ENCODE data around the gene PPM1F.
"Not testable (repeated sequence)": the region's sequence is repeated elsewhere in the genome, so short reads cannot be mapped to it uniquely, and the experiment has no call there.

Gene PPM1F

DNA sequence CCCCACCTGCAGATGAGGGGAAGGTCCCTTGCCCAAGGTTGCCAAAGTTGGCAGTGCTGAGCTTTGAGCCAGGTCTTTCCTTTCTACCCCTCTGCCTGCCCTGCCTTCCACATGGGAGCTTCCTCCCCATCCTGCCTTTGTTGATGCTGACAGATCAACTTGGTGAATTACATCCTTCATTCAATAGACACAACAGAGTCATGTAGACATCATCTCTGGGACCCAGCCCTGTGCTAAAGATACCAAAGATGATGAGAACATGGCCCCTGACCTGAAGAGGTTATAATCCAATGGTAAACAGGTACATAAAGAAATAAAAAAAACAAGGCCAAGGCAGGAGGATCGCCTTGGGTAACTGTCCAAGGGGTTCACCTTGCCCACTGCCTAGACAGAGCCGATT is 42.8 kb downstream of the PPM1F start:
- H3K4me3 ChIP-seq (ENCODE audit: control insufficient read depth, low read depth, low read length), result no peak overlapping the region
- DNase-seq (ENCODE audit: low read depth), result no peak
- TF ChIP-seq, protein P1, sequence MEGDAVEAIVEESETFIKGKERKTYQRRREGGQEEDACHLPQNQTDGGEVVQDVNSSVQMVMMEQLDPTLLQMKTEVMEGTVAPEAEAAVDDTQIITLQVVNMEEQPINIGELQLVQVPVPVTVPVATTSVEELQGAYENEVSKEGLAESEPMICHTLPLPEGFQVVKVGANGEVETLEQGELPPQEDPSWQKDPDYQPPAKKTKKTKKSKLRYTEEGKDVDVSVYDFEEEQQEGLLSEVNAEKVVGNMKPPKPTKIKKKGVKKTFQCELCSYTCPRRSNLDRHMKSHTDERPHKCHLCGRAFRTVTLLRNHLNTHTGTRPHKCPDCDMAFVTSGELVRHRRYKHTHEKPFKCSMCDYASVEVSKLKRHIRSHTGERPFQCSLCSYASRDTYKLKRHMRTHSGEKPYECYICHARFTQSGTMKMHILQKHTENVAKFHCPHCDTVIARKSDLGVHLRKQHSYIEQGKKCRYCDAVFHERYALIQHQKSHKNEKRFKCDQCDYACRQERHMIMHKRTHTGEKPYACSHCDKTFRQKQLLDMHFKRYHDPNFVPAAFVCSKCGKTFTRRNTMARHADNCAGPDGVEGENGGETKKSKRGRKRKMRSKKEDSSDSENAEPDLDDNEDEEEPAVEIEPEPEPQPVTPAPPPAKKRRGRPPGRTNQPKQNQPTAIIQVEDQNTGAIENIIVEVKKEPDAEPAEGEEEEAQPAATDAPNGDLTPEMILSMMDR (conservative IDR thresholded peaks at IDR 0.05; ENCODE audit: control insufficient read depth, insufficient read depth, low read depth, low read length), result no peak

DNA sequence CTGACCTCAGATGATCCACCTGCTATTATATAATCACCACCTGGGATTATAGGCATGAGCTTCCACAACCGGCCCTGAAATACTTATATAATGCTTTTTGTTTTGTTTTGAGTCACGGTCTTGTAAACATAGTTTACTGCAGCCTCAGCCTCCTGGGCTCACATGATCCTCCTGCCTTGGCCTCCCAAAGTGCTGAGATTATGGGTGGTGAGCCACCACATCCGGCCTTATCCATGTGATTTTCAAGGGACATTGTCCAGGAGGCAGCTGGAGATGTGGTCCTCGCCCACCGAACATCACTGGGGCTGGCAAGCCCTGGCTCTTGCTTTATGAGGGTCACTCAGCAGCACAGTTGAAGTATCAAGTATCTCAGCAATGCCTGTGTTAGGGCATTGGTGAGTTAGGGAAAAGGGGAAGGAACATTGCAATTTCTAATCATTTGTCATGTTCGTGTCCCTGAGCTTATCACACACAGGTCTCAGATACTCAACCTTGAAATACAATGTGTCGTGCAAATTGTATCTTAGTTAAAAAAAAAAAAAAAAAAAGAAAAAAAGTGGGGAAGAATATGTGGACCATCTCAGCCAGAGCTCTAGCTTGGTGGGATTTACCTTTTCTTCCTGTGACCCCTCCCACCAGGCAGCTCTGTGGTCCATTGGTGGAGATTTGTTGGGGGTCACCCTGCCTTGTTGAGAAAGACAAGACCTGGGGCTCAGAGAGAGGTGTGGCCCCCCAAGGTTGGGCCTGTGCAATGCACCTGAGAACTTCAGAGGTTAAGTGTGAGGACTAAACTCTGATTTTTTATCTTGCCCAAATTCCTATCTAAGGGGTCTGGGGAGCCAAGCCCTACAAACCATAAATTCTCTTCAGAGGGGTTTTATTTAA is 44.8 kb downstream of the PPM1F start:
- DNase-seq (ENCODE audit: low read depth), result no peak
- TF ChIP-seq, protein P1 (conservative IDR thresholded peaks at IDR 0.05; ENCODE audit: control insufficient read depth, insufficient read depth, low read depth, low read length), result no peak
- no peak overlapping the region for H3K4me3 ChIP-seq (ENCODE audit: control insufficient read depth, low read depth, low read length)

DNA sequence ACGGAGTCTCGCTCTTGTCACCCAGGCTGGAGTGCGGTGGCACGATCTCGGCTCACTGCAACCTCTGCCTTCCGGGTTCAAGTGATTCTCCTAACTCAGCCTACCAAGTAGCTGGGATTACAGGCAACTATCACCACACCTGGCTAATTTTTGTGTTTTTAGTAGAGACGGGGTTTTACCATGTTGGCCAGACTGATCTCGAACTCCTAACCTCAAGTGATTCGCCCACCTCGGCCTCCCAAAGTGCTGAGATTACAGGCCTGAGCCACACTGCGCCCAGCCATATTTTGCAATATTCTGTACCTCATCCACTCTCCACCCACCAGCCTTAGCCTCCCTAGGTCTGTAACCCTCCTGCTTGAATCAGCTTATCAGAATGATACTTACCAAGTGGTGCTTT is 47.4 kb downstream of the PPM1F start:
- not testable (repeated sequence) for DNase-seq (ENCODE audit: low read depth); H3K4me3 ChIP-seq (ENCODE audit: control insufficient read depth, low read depth, low read length)

DNA sequence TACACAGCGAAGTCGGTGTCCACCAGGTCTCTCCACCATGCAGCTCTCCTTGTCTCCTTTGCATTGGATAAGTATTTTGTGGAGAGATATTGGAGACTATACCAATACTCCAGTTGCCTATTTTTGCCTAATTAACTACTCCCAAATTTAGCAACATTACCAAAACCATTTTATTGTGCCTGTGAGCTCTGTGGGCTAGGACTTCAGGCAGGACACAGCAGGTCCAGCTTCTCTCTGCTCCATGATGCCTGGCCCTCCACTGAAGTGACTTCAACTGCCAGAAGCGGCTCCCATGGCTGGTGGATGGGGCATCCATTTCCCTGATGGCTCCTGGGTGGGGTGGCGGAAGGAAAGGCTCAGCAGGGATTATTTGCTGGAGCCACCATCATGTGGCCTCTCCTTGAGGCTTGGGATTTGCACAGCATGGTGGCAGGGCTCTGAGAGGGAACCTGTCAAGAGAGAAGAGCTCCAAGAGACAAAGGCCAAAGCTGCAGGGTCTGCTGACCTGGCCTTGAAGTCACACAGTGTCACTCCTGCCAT is 48.3 kb downstream of the PPM1F start:
- DNase-seq (ENCODE audit: low read depth), result no peak
- H3K4me3 ChIP-seq (ENCODE audit: control insufficient read depth, low read depth, low read length), result no peak overlapping the region
- TF ChIP-seq, protein P1 (conservative IDR thresholded peaks at IDR 0.05; ENCODE audit: control insufficient read depth, insufficient read depth, low read depth, low read length), result no peak

DNA sequence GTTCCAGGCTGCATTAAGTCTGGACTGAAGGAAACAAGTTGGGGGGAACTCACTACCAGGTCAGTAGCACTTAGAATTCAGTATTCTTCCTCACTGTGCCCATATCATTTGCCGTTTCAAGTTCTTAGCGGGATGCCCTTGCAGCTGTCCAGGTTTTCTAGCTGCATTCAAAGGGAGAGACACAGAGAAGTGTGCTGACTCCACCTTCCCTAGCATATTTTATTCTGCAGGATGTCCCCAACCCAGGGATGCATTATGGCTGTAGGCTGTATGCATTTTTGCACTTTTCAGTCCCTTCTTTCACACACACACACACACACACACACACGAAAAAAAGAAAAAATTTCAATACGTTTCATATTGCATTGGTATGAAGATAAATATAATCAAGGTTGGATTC is 49.4 kb downstream of the PPM1F start:
- no peak for DNase-seq (ENCODE audit: low read depth)
- TF ChIP-seq, protein P1 (conservative IDR thresholded peaks at IDR 0.05; ENCODE audit: control insufficient read depth, insufficient read depth, low read depth, low read length), result no peak

DNA sequence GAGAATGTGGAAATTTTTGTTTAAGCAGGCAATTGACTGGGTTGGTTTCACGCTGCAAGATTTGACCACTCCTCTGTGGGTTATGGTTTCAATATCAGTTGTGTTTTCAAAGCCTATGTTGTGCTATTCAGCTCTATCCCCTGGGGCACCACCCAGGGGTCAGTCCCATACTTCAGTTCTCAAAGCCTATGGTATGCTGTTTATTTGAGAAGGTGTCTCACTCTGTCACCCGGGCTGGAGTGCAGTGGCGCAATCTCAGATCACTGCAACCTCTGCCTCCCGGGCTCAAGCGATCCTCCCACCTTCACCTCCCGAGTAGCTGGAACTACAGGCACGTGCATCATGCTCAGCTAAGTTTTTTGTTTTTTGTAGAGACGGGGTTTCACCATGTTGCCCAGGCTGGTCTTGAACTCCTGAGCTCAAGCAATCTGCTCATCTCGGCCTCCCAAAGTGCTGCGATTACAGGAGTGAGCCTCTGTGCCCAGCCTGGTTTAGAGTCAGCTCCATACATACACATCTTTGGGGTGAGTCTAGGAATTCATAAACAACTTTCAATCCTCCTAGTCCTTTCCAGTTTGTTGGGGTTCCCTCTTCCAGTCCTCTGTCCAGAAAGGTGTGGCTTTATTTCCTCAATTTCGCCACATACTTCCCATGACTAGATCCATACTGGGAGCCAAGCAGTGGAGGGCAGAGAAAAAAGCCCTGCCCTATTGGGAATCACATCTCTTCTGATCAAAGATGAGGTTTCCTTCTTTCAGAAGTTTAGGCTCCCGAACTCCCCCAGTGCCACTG is 50.2 kb downstream of the PPM1F start:
- TF ChIP-seq, protein P1 (conservative IDR thresholded peaks at IDR 0.05; ENCODE audit: control insufficient read depth, insufficient read depth, low read depth, low read length), result no peak
- no peak overlapping the region for H3K4me3 ChIP-seq (ENCODE audit: control insufficient read depth, low read depth, low read length)
- DNase-seq (ENCODE audit: low read depth), result no peak

More for the DNA sequence above, 49.4 kb downstream of the PPM1F start:
- H3K4me3 ChIP-seq (ENCODE audit: control insufficient read depth, low read depth, low read length), result no peak overlapping the region
